ENCODE data around the gene FOXA2. TPM values are rescaled to one million over a fixed set of nuclear protein-coding genes. Genes with fewer than 3 reads are reported as not detected.
A peak's percentile ranks its signal among the peaks of the same experiment; 100 is the strongest.

Gene FOXA2
- polyA plus RNA-seq, 3 donors, result not detected

- Histone ChIP-seq H3K27me3 (ENCODE audit: control insufficient read depth in 2 of 2, insufficient read depth in 2 of 2, low read length in 2 of 2) (peaks cover 78 to 95% of the 10 kb centered on the region in 2 donors), H3K4me3 (replicated peaks in 1 of 3; ENCODE audit: low read depth in 2 of 3, low read length in 3 of 3) (no peak overlapping the region), H3K9ac (ENCODE audit: insufficient read depth, low read length, poor library complexity, severe bottlenecking) (no peak overlapping the region), H4K20me1 (ENCODE audit: insufficient read depth, low read length) (no peaks in the 10 kb centered on the region), H3K36me3 (replicated peaks in 1 of 2; ENCODE audit: control insufficient read depth in 1 of 2, insufficient read depth in 2 of 2, low read length in 2 of 2) (no peaks in the 10 kb centered on the region), H3K27ac (ENCODE audit: low read depth in 1 of 2, low read length in 2 of 2) (no peak overlapping the region), H3K9me3 (replicated peaks in 1 of 2; ENCODE audit: control insufficient read depth in 1 of 2, insufficient read depth in 1 of 2, low read length in 2 of 2) (peaks cover 5 to 52% of the 10 kb centered on the region in 2 donors), H3K4me1 (ENCODE audit: control insufficient read depth in 1 of 2, insufficient read depth in 2 of 2, low read length in 2 of 2) (no peaks in the 10 kb centered on the region), H3K79me2 (ENCODE audit: insufficient read depth, low read length) (no peaks in the 10 kb centered on the region), H3K4me2 (replicated peaks; ENCODE audit: extremely low read depth, low read length, poor library complexity, severe bottlenecking) (no peak overlapping the region), H2AFZ (ENCODE audit: insufficient read depth, low read depth, low read length, poor library complexity, severe bottlenecking) (no peak overlapping the region)
- Mint-ChIP-seq H3K27me3 (ENCODE audit: low read depth in 3 of 3) (peaks cover 92 to 97% (median 94%) of the 10 kb centered on the region in 3 donors), H3K9me3 (peaks cover 0 to 14% (median 10%) of the 10 kb centered on the region in 7 donors), H3K36me3 (peaks cover 0 to 8% of the 10 kb centered on the region in 2 donors), H3K27ac (no peak overlapping the region), H3K4me3 (peak overlapping the region in 1 of 2 donors; percentile 75), H3K4me1 (peaks cover 6% of the 10 kb centered on the region)
- intact Hi-C loops (cut with micrococcal nuclease), result no loop called here
- no peak for TF ChIP-seq CTCF (IDR thresholded peaks at IDR 0.05)
- 10% methylated on average over 8 of the region's 21 CpGs for WGBS (ENCODE audit: insufficient coverage)
- no peak for DNase-seq
Observed at GRCh38 chr20:22579119-22579427, 5.3 kb downstream of the FOXA2 start.

GRCh38 chr20:22578221-22579118 lies 5.9 kb downstream of the FOXA2 start:
- H3K9me3 ChIP-seq (replicated peaks in 1 of 2; ENCODE audit: control insufficient read depth in 1 of 2, insufficient read depth in 1 of 2, low read length in 2 of 2), result peaks cover 5 to 52% of the 10 kb centered on the region in 2 donors
- no peaks in the 10 kb centered on the region for H3K36me3 ChIP-seq (replicated peaks in 1 of 2; ENCODE audit: control insufficient read depth in 1 of 2, insufficient read depth in 2 of 2, low read length in 2 of 2)
- peaks cover 91 to 97% (median 93%) of the 10 kb centered on the region in 3 donors for H3K27me3 Mint-ChIP-seq (ENCODE audit: low read depth in 3 of 3)
- H4K20me1 ChIP-seq (ENCODE audit: insufficient read depth, low read length), result no peaks in the 10 kb centered on the region
- WGBS (ENCODE audit: insufficient coverage), result 9% methylated on average over 49 of the region's 56 CpGs
- H3K9me3 Mint-ChIP-seq, result peaks cover 0 to 14% (median 10%) of the 10 kb centered on the region in 7 donors
- TF ChIP-seq CTCF (IDR thresholded peaks at IDR 0.05), result no peak
- no peaks in the 10 kb centered on the region for H3K79me2 ChIP-seq (ENCODE audit: insufficient read depth, low read length)
- intact Hi-C loops (cut with micrococcal nuclease), result no loop called here
- peaks cover 0 to 6% of the 10 kb centered on the region in 2 donors for H3K36me3 Mint-ChIP-seq
- peak overlapping the region in 1 of 2 donors; percentile 85 for H3K4me3 Mint-ChIP-seq
- no peak overlapping the region for H3K4me2 ChIP-seq (replicated peaks; ENCODE audit: extremely low read depth, low read length, poor library complexity, severe bottlenecking)
- H3K4me3 ChIP-seq (replicated peaks in 1 of 3; ENCODE audit: low read depth in 2 of 3, low read length in 3 of 3), result no peak overlapping the region
- no peak overlapping the region for H3K27ac Mint-ChIP-seq
- H3K4me1 ChIP-seq (ENCODE audit: control insufficient read depth in 1 of 2, insufficient read depth in 2 of 2, low read length in 2 of 2), result no peaks in the 10 kb centered on the region
- H2AFZ ChIP-seq (ENCODE audit: insufficient read depth, low read depth, low read length, poor library complexity, severe bottlenecking), result no peak overlapping the region
- H3K4me1 Mint-ChIP-seq, result peaks cover 6% of the 10 kb centered on the region
- no peak for DNase-seq
- H3K27me3 ChIP-seq (ENCODE audit: control insufficient read depth in 2 of 2, insufficient read depth in 2 of 2, low read length in 2 of 2), result peaks cover 79 to 96% of the 10 kb centered on the region in 2 donors
- no peak overlapping the region for H3K27ac ChIP-seq (ENCODE audit: low read depth in 1 of 2, low read length in 2 of 2)
- no peak overlapping the region for H3K9ac ChIP-seq (ENCODE audit: insufficient read depth, low read length, poor library complexity, severe bottlenecking)

Measured in CD14-positive monocyte (primary cell).